ENCODE data around the gene PLEKHM3.

DNA sequence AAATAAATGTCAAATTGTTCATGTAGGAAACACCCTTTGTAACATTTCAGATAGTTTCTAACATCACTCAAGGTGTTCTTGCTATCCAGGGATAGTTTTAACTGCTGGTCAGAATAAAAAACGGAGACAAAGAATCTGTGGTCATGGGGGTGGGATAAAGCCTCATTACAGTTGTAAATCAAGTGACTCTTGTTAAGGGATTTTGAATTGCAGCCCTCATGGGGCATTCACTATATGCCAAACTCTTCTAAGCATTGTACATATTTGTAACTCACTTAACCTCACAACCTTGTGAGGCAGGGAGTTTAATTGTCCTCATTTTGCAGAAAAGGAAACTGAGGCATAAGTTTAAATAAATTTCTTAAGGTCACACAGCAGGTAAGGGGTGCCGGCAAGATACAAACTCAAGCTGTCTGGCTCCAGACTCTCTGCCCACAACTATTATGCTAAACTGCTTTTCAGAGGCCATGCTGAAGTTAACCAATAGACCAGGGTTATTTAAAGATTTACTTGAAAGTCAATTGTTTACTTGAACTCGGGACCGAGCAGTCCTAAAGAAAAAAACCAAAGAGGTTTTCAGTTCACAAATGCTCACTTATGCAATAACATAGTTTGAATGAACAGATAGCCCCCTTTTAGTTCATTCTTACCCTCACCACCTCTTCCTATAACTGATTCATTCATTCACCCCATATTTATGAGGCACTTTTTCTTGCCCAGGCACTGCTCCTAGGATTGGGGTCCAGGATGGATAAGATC, 134.1 kb downstream of the PLEKHM3 start:
- TF ChIP-seq, protein P1, sequence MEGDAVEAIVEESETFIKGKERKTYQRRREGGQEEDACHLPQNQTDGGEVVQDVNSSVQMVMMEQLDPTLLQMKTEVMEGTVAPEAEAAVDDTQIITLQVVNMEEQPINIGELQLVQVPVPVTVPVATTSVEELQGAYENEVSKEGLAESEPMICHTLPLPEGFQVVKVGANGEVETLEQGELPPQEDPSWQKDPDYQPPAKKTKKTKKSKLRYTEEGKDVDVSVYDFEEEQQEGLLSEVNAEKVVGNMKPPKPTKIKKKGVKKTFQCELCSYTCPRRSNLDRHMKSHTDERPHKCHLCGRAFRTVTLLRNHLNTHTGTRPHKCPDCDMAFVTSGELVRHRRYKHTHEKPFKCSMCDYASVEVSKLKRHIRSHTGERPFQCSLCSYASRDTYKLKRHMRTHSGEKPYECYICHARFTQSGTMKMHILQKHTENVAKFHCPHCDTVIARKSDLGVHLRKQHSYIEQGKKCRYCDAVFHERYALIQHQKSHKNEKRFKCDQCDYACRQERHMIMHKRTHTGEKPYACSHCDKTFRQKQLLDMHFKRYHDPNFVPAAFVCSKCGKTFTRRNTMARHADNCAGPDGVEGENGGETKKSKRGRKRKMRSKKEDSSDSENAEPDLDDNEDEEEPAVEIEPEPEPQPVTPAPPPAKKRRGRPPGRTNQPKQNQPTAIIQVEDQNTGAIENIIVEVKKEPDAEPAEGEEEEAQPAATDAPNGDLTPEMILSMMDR (IDR thresholded peaks at IDR 0.05 in 4 of 5, conservative IDR thresholded peaks at IDR 0.05 in 1 of 5) = no peak
- TF ChIP-seq POLR2A (IDR thresholded peaks at IDR 0.05) = no peak

Data from gastrocnemius medialis (tissue), 4 donors.